Measurements from ENCODE around the gene PTTG2. TPM values are rescaled to one million over a fixed set of nuclear protein-coding genes. Genes with fewer than 3 reads are reported as not detected.
A peak's percentile ranks its signal among the peaks of the same experiment; 100 is the strongest.

The PTTG2 gene
- total and polyA plus RNA-seq, 9 donors = 0.13 to 2.3 (median 0.56) TPM; not detected in 1

GRCh38 chr4:38001927-38002326, 41.7 kb downstream of the PTTG2 start:
- Histone ChIP-seq H3K4me1 (ENCODE audit: insufficient read depth) (peaks cover 17% of the 10 kb centered on the region), H3K36me3 (no peaks in the 10 kb centered on the region), H3K27me3 (no peaks in the 10 kb centered on the region), H3K9me3 (no peaks in the 10 kb centered on the region), H3K4me3 (no peak overlapping the region), H3K27ac (no peak overlapping the region)
- no peak for DNase-seq
- intact Hi-C loops (cut with DNase I) = no loop called here
- 83 to 91% (median 85%) methylated on average over 3 of the region's 3 CpGs for WGBS, 3 donors
- no peak for TF ChIP-seq POLR2A (IDR thresholded peaks at IDR 0.05)
- TF ChIP-seq EP300 (IDR thresholded peaks at IDR 0.05) = no peak
- TF ChIP-seq CTCF (IDR thresholded peaks at IDR 0.05) = no peak

- Histone ChIP-seq H3K4me3 (no peak overlapping the region), H3K27me3 (no peaks in the 10 kb centered on the region), H3K9me3 (no peaks in the 10 kb centered on the region), H3K4me1 (ENCODE audit: insufficient read depth) (peaks cover 17% of the 10 kb centered on the region), H3K27ac (no peak overlapping the region), H3K36me3 (no peaks in the 10 kb centered on the region)
- DNase-seq = no peak
- TF ChIP-seq POLR2A (IDR thresholded peaks at IDR 0.05) (no peak), EP300 (IDR thresholded peaks at IDR 0.05) (no peak), CTCF (IDR thresholded peaks at IDR 0.05) (no peak)
- intact Hi-C loops (cut with DNase I) = no loop called here
- WGBS, 3 donors = 91 to 98% (median 96%) methylated on average over 3 of the region's 3 CpGs
Measured at GRCh38 chr4:38002451-38003071, 42.4 kb downstream of the PTTG2 start.

GRCh38 chr4:38003102-38003501, 42.9 kb downstream of the PTTG2 start:
- TF ChIP-seq EP300 (IDR thresholded peaks at IDR 0.05) (no peak), POLR2A (IDR thresholded peaks at IDR 0.05) (no peak), CTCF (IDR thresholded peaks at IDR 0.05) (no peak)
- peaks cover 12% of the 10 kb centered on the region for H3K4me1 ChIP-seq (ENCODE audit: insufficient read depth)
- H3K36me3 ChIP-seq = no peaks in the 10 kb centered on the region
- H3K4me3 ChIP-seq = no peak overlapping the region
- H3K27ac ChIP-seq = no peak overlapping the region
- WGBS, 3 donors = 84 to 87% (median 85%) methylated on average over 3 of the region's 3 CpGs
- intact Hi-C loops (cut with DNase I) = no loop called here
- H3K9me3 ChIP-seq = no peaks in the 10 kb centered on the region
- no peak for DNase-seq
- no peaks in the 10 kb centered on the region for H3K27me3 ChIP-seq

- no peak for DNase-seq
- Histone ChIP-seq H3K36me3 (no peaks in the 10 kb centered on the region), H3K4me1 (ENCODE audit: insufficient read depth) (peaks cover 12% of the 10 kb centered on the region), H3K27me3 (no peaks in the 10 kb centered on the region), H3K27ac (peak overlapping the region in 1 of 2 donors; percentile 25), H3K9me3 (no peaks in the 10 kb centered on the region), H3K4me3 (no peak overlapping the region)
- intact Hi-C loops (cut with DNase I) = no loop called here
- TF ChIP-seq EP300 (IDR thresholded peaks at IDR 0.05) = no peak
- TF ChIP-seq POLR2A (IDR thresholded peaks at IDR 0.05) = no peak
- TF ChIP-seq CTCF (IDR thresholded peaks at IDR 0.05) = no peak
- 96 to 100% (median 100%) methylated on average over 1 of the region's 1 CpG for WGBS, 3 donors
Measured at GRCh38 chr4:38003628-38004027, 43.4 kb downstream of the PTTG2 start.
